Activated naive CD8-positive, alpha-beta T cell treated with anti-CD3 and anti-CD28 coated beads, Interleukin-2, amount 10 ng/mL, durations not matched to agents 7 days and 5 days (primary cell): Measurements from ENCODE around the gene AGO1. TPM values are rescaled to one million over a fixed set of nuclear protein-coding genes. Genes with fewer than 3 reads are reported as not detected.

ENCODE experiments used
- ATAC-seq: fragments of 150-1000 bp; cut with Tn5 transposase; one replicate; pipeline ENCODE4 v1.10.0; 2021; ENCODE audit warnings: low read depth, moderate library complexity
- POLR2A ChIA-PET: fragments of 350-600 bp; sonication (Branson Sonifier 250); formaldehyde crosslinking; loops from one replicate; lab custom pipeline; 2021; ENCODE audit warnings: antibody characterized with exemption; lab: Charles Lee
- DNase-seq: peaks from one replicate; pipeline ENCODE4 v3.0.0; 2021
- H3K27ac Mint-ChIP-seq: one replicate; pipeline ENCODE4 v1.8.0; 2022; ENCODE audit warnings: mild to moderate bottlenecking, mixed read lengths
- H3K27me3 Mint-ChIP-seq: one replicate; pipeline ENCODE4 v1.8.0; 2022; ENCODE audit warnings: mild to moderate bottlenecking, moderate library complexity, mixed read lengths
- H3K36me3 Mint-ChIP-seq: one replicate; pipeline ENCODE4 v1.8.0; 2021; ENCODE audit warnings: mild to moderate bottlenecking, mixed read lengths
- H3K4me1 Mint-ChIP-seq: one replicate; pipeline ENCODE4 v1.8.0; 2021; ENCODE audit warnings: mixed read lengths
- H3K4me3 Mint-ChIP-seq: one replicate; pipeline ENCODE4 v1.8.0; 2022; ENCODE audit warnings: mild to moderate bottlenecking, moderate library complexity, mixed read lengths
- H3K9me3 Mint-ChIP-seq: one replicate; pipeline ENCODE4 v1.8.0; 2021; ENCODE audit warnings: mixed read lengths
- total RNA-seq, 2 experiments: library from RNA; stranded (reverse); gene quantifications; one replicate each; pipeline ENCODE4 v1.2.3, GENCODE V29; 2021

Gene AGO1
- 10 to 100 TPM; 24.0 to 24.8 TPM for total RNA-seq

- H3K27me3 Mint-ChIP-seq = peaks cover 4% of the 10 kb centered on the region
- peak within 1 kb of the TSS; percentile 94 for H3K4me3 Mint-ChIP-seq
- ATAC-seq = peak; percentile 95
- peaks cover 37% of the 10 kb centered on the region for H3K4me1 Mint-ChIP-seq
- peak within 1 kb of the TSS; percentile 71 for H3K27ac Mint-ChIP-seq
- POLR2A ChIA-PET = interaction anchor here (0.5 to 2.8 kb wide), 5 partner anchors 44 to 114 kb away, joined by 3 to 19 read pairs (median 4); partner anchors contain the start of genes AGO3 and CLSPN
- no peaks in the 10 kb centered on the region for H3K9me3 Mint-ChIP-seq
- peak; percentile 99 for DNase-seq
- H3K36me3 Mint-ChIP-seq = no peaks in the 10 kb centered on the region
Observed at GRCh38 chr1:35882945-35883634, at the start of gene AGO1. AGO1 (plus strand) TSS chr1:35883209; CDS start chr1:35883422, 213 bp downstream.

DNA sequence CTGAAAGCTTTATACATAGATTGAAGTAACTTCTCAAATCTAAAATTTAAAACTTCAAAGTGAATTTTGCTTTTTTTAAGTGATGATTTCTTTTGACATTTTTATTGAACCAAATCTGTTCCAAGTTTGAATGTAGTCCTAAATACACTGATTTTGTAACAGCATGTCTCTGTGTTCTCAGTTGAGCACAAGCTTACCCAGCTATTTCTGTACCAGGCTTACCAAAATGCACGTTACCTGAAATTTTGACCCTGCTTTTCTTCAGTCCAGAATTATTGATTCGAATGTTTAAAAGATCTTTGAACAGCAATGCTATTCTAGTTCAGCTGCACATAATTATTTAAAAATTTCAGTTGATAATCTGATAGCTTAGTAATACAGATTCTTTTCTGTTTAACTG, 49.6 kb upstream of the AGO1 start:
- ATAC-seq = no peak
- POLR2A ChIA-PET = no interaction called here
- H3K36me3 Mint-ChIP-seq = peaks cover 19% of the 10 kb centered on the region

GRCh38 chr1:35834218-35834617, 48.8 kb upstream of the AGO1 start:
- no peaks in the 10 kb centered on the region for H3K4me1 Mint-ChIP-seq
- H3K27ac Mint-ChIP-seq = no peak overlapping the region
- DNase-seq = no peak
- no peak overlapping the region for H3K4me3 Mint-ChIP-seq
- POLR2A ChIA-PET = no interaction called here
- no peaks in the 10 kb centered on the region for H3K9me3 Mint-ChIP-seq
- no peaks in the 10 kb centered on the region for H3K27me3 Mint-ChIP-seq
- peaks cover 22% of the 10 kb centered on the region for H3K36me3 Mint-ChIP-seq
- ATAC-seq = no peak

More for the DNA sequence above, 49.6 kb upstream of the AGO1 start:
- H3K27me3 Mint-ChIP-seq = no peaks in the 10 kb centered on the region
- no peak overlapping the region for H3K27ac Mint-ChIP-seq
- no peaks in the 10 kb centered on the region for H3K9me3 Mint-ChIP-seq
- no peak for DNase-seq
- no peaks in the 10 kb centered on the region for H3K4me1 Mint-ChIP-seq
- H3K4me3 Mint-ChIP-seq = no peak overlapping the region

DNA sequence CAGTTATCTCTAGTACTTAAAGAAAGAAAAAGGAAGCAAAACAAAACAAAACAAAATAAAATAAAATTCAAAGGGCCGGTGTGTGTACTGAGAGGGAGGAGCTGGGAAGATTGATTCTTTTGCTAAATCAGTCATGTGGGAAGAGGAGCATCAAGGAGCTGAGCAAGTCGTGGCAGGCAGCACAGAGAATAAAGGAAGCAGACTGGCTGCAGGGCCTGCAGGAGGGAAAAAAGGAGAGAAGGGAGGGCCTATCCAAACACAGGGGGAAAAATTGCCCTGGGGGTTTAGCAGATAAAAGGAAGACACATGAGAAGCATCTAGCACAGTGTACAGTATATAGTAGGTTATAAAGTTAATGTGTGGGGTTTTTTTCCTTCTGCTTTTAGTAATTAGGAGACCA, 47.6 kb upstream of the AGO1 start:
- Mint-ChIP-seq H3K27me3 (no peaks in the 10 kb centered on the region), H3K9me3 (no peaks in the 10 kb centered on the region), H3K4me1 (no peaks in the 10 kb centered on the region), H3K36me3 (peaks cover 22% of the 10 kb centered on the region), H3K4me3 (no peak overlapping the region), H3K27ac (no peak overlapping the region)
- ATAC-seq (no peak), DNase-seq (no peak)
- POLR2A ChIA-PET = no interaction called here

GRCh38 chr1:35836734-35837133, 46.3 kb upstream of the AGO1 start:
- DNase-seq (no peak), ATAC-seq (no peak)
- no peaks in the 10 kb centered on the region for H3K9me3 Mint-ChIP-seq
- H3K36me3 Mint-ChIP-seq = peaks cover 21% of the 10 kb centered on the region
- POLR2A ChIA-PET = no interaction called here
- H3K4me3 Mint-ChIP-seq = no peak overlapping the region
- H3K27ac Mint-ChIP-seq = no peak overlapping the region
- no peaks in the 10 kb centered on the region for H3K4me1 Mint-ChIP-seq
- H3K27me3 Mint-ChIP-seq = no peaks in the 10 kb centered on the region

DNA sequence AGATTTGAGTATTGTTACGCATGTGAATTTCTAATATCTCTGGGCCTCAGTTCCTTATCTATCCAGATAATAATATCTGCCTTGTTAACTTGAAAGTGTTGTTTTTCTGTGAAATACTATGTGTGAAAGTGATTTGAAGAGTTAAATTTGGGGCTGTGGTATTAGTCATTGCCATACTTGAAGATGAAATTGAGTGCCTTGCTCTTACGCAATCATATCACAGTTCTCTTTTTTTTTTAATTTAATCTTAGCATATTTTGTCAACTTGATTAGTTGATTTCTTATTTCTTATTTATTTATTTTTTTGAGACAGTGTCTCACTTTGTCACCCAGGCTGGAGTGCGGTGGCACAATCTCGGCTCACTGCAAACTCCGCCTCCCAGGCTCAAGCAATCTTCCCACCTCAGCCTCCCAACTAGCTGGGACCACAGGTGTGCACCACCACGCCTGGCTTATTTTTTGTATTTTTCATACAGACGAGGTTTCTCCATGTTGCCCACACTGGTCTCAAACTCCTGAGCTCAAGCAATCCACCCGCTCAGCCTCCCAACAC, 44.2 kb upstream of the AGO1 start:
- H3K27ac Mint-ChIP-seq = no peak overlapping the region
- H3K4me1 Mint-ChIP-seq = no peaks in the 10 kb centered on the region
- POLR2A ChIA-PET = no interaction called here
- H3K9me3 Mint-ChIP-seq = no peaks in the 10 kb centered on the region
- H3K36me3 Mint-ChIP-seq = peaks cover 23% of the 10 kb centered on the region
- ATAC-seq = no peak
- no peak for DNase-seq
- H3K27me3 Mint-ChIP-seq = no peaks in the 10 kb centered on the region
- H3K4me3 Mint-ChIP-seq = no peak overlapping the region

DNA sequence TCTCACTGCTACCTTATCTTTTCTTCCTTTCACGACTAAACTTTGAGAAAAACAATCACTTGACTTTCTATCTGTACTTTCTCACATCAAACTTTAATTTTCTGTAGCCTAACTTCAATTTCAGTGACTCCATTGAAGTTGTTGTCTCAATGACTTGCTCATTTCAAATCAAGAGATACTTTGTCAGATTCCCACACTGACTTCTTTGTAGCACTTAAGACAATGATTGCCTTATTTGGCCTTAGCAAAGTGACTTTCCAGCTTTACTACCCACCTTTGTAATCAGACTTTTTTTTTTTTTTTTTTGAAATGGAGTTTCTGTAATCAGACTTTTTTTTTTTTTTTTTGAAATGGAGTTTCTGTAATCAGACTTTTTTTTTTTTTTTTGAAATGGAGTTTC, 38.2 kb upstream of the AGO1 start:
- Mint-ChIP-seq H3K27ac (no peak overlapping the region), H3K4me3 (no peak overlapping the region), H3K27me3 (no peaks in the 10 kb centered on the region), H3K9me3 (no peaks in the 10 kb centered on the region), H3K4me1 (no peaks in the 10 kb centered on the region), H3K36me3 (peaks cover 8% of the 10 kb centered on the region)
- ATAC-seq (no peak), DNase-seq (no peak)
- POLR2A ChIA-PET = no interaction called here

- Mint-ChIP-seq H3K4me1 (no peaks in the 10 kb centered on the region), H3K27ac (no peak overlapping the region), H3K9me3 (no peaks in the 10 kb centered on the region), H3K36me3 (peaks cover 16% of the 10 kb centered on the region), H3K27me3 (no peaks in the 10 kb centered on the region), H3K4me3 (no peak overlapping the region)
- DNase-seq (no peak), ATAC-seq (no peak)
- POLR2A ChIA-PET = no interaction called here
Observed at GRCh38 chr1:35845766-35846165, 37.2 kb upstream of the AGO1 start.

DNA sequence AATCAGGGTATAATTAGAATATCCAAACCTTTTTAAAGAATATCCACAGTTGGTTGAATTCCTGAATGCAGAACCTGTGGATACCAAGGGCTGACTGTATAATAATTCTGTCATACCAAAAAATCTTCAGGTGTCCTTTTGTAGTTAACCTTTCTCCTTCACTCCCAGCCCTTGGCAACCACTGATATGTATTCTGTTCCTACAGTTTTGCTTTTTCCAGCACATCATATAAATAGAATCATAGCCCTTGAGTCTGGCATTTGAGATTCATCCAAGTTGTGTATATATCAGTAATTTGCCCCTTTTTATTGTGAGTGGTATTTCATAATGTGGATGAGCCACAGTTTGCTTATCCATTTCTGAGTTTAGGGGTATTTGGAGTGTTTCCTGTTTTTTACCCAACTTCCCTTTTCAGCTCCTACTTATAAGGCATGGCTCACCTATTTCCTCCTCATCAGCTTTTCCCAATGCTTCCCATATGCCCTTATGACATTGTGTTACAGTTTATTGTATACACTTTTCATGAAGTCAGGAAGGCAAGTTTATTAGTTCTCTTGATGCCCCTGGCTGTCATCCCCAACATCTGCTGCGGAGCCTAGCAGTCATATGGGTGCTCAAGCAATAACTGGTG, 35.0 kb upstream of the AGO1 start:
- ATAC-seq (no peak), DNase-seq (no peak)
- POLR2A ChIA-PET = no interaction called here
- no peaks in the 10 kb centered on the region for H3K4me1 Mint-ChIP-seq
- H3K27ac Mint-ChIP-seq = no peak overlapping the region
- no peak overlapping the region for H3K4me3 Mint-ChIP-seq
- no peaks in the 10 kb centered on the region for H3K27me3 Mint-ChIP-seq
- peaks cover 15% of the 10 kb centered on the region for H3K36me3 Mint-ChIP-seq
- no peaks in the 10 kb centered on the region for H3K9me3 Mint-ChIP-seq

GRCh38 chr1:35850051-35850450, 33.0 kb upstream of the AGO1 start:
- H3K36me3 Mint-ChIP-seq = peaks cover 9% of the 10 kb centered on the region
- no peak for ATAC-seq
- no peaks in the 10 kb centered on the region for H3K4me1 Mint-ChIP-seq
- H3K4me3 Mint-ChIP-seq = no peak overlapping the region
- no peaks in the 10 kb centered on the region for H3K9me3 Mint-ChIP-seq
- no peak overlapping the region for H3K27ac Mint-ChIP-seq
- POLR2A ChIA-PET = no interaction called here
- no peak for DNase-seq
- no peaks in the 10 kb centered on the region for H3K27me3 Mint-ChIP-seq

GRCh38 chr1:35850716-35851115, 32.3 kb upstream of the AGO1 start:
- POLR2A ChIA-PET = no interaction called here
- no peak overlapping the region for H3K27ac Mint-ChIP-seq
- no peaks in the 10 kb centered on the region for H3K27me3 Mint-ChIP-seq
- H3K4me3 Mint-ChIP-seq = no peak overlapping the region
- DNase-seq (no peak), ATAC-seq (no peak)
- peaks cover 9% of the 10 kb centered on the region for H3K36me3 Mint-ChIP-seq
- no peaks in the 10 kb centered on the region for H3K4me1 Mint-ChIP-seq
- H3K9me3 Mint-ChIP-seq = no peaks in the 10 kb centered on the region

DNA sequence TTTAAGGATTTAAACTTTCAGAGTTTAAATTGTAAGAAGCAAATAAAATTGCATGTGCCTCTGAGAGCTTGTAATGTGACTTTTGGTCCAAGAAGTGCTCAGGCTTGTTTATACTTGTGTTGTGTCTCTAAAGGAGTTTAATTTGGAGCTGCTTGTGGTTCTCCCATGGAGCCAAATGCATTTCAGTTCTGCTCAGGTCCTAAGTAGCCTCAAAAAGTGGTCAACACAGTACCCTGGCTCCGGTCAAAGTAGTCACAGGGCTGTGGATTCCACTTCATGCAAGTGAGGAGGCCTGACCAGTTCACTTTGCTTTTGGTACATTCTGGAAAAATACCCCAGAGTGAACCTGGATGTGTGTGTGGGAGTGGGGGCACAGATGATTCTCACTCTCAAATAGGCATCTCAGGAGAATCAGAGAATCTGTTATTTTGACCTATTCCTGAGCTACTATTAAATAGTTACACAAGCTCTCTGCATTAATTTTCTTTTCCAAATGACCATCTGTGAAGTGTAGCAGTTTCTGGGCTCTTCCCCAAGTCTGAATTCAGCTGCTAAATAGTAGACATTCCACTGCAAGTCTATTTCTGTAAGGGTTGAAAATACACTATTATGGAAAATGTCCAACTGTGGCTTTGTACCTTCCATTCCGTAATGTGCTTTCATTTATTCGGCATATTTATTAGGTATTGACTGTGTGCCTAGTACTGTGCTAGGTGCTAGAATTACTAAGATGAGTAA, 31.7 kb upstream of the AGO1 start:
- H3K9me3 Mint-ChIP-seq = no peaks in the 10 kb centered on the region
- H3K36me3 Mint-ChIP-seq = peaks cover 9% of the 10 kb centered on the region
- no peaks in the 10 kb centered on the region for H3K27me3 Mint-ChIP-seq
- ATAC-seq = no peak
- no peak overlapping the region for H3K4me3 Mint-ChIP-seq
- H3K4me1 Mint-ChIP-seq = no peaks in the 10 kb centered on the region
- no peak overlapping the region for H3K27ac Mint-ChIP-seq
- POLR2A ChIA-PET = no interaction called here
- DNase-seq = no peak

DNA sequence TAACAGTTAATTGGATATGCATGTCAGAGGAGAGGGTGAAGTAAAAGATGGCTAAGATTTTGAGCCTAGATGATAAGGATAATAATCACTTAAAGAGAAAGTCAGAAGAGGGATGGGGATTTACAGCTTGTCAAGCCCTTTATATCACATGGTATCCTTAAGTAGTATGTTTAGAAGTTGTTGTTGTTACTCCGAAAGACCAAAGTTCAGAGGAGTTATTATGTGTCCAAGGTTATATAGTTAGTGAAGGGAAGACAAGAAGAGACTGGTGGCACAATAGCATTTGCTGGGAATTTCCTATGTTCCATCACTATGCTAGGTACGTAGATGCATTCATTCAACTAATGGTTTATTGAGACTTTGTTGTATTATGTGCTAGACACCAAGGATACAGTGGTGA, 30.8 kb upstream of the AGO1 start:
- ATAC-seq = no peak
- peaks cover 9% of the 10 kb centered on the region for H3K36me3 Mint-ChIP-seq
- H3K4me1 Mint-ChIP-seq = no peaks in the 10 kb centered on the region
- H3K9me3 Mint-ChIP-seq = no peaks in the 10 kb centered on the region
- no peaks in the 10 kb centered on the region for H3K27me3 Mint-ChIP-seq
- no peak for DNase-seq
- POLR2A ChIA-PET = no interaction called here
- H3K4me3 Mint-ChIP-seq = no peak overlapping the region
- no peak overlapping the region for H3K27ac Mint-ChIP-seq
